B cell (primary cell): ENCODE results near the gene EBLN1.

Source experiments
- EZH2 ChIP-seq: IDR thresholded peaks from 2 replicates; pipeline ENCODE4 v1.6.1; 2012; ENCODE audit warnings: borderline replicate concordance, low read depth, mild to moderate bottlenecking, moderate library complexity, low read length; ENCODE audit not compliant: insufficient read depth, poor library complexity, severe bottlenecking
- TF ChIP-seq, protein P1 (sequence below): fragments of 200-600 bp; IDR thresholded peaks from one replicate; pipeline ENCODE4 v1.8.0; 2022; ENCODE audit warnings: antibody characterized with exemption, mild to moderate bottlenecking

DNA sequence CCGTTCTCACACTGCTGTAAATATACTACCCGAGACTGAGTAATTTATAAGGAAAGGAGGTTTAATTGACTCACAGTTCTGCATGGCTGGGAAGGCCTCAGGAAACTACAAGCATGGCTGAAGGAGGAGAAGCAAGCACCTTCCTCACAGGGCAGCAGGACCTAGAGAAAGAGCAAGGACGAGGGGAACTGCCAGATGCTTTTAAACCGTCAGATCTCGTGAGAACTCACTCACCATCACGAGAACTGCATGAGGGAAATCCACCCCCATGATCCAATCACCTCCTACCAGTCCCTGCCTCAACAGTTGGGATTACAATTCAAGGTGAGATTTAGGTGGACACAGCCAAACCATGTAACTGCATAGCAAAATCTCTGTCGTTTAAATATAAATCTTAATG lies at the start of gene EBLN1:
- TF ChIP-seq, protein P1, sequence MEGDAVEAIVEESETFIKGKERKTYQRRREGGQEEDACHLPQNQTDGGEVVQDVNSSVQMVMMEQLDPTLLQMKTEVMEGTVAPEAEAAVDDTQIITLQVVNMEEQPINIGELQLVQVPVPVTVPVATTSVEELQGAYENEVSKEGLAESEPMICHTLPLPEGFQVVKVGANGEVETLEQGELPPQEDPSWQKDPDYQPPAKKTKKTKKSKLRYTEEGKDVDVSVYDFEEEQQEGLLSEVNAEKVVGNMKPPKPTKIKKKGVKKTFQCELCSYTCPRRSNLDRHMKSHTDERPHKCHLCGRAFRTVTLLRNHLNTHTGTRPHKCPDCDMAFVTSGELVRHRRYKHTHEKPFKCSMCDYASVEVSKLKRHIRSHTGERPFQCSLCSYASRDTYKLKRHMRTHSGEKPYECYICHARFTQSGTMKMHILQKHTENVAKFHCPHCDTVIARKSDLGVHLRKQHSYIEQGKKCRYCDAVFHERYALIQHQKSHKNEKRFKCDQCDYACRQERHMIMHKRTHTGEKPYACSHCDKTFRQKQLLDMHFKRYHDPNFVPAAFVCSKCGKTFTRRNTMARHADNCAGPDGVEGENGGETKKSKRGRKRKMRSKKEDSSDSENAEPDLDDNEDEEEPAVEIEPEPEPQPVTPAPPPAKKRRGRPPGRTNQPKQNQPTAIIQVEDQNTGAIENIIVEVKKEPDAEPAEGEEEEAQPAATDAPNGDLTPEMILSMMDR, result no peak
- TF ChIP-seq EZH2, result no peak
